CD4-positive, alpha-beta memory T cell (primary cell): ENCODE results near the gene JAKMIP2. TPM values are rescaled to one million over a fixed set of nuclear protein-coding genes. Genes with fewer than 3 reads are reported as not detected.
"Not testable (repeated sequence)": the region's sequence is repeated elsewhere in the genome, so short reads cannot be mapped to it uniquely, and the experiment has no call there.

ENCODE experiments used
- CTCF ChIA-PET: fragments of 350-600 bp; sonication (Branson Sonifier 250); formaldehyde crosslinking; loops from one replicate; lab custom pipeline; 2021; ENCODE audit warnings: inconsistent platforms; ENCODE audit not compliant: partially characterized antibody; lab: Charles Lee
- POLR2A ChIA-PET: fragments of 350-600 bp; sonication (Branson Sonifier 250); formaldehyde crosslinking; loops from one replicate; lab custom pipeline; 2021; ENCODE audit not compliant: partially characterized antibody; lab: Charles Lee
- DNase-seq, 5 donors: peaks; one replicate each; pipeline versions ENCODE4 v3.0.0 to v3.0.0-alpha.2; 2020 to 2022; ENCODE audit warnings: mixed read lengths in 1 of 5
- H3K27ac ChIP-seq: one replicate; pipeline ENCODE4 v1.7.0; 2013; ENCODE audit warnings: low read depth, low read length
- H3K27me3 ChIP-seq: 2 replicates; pipeline ENCODE4 v1.7.0; 2013; ENCODE audit warnings: mild to moderate bottlenecking, low read length, moderate library complexity; ENCODE audit not compliant: insufficient read depth
- H3K36me3 ChIP-seq: 2 replicates; pipeline ENCODE4 v1.7.0; 2013; ENCODE audit warnings: mild to moderate bottlenecking, low read length, moderate library complexity; ENCODE audit not compliant: insufficient read depth
- H3K4me1 ChIP-seq: 2 replicates; pipeline ENCODE4 v1.7.0; 2013; ENCODE audit warnings: mild to moderate bottlenecking, low read length, moderate library complexity; ENCODE audit not compliant: insufficient read depth
- H3K4me3 ChIP-seq, 2 donors: one replicate each; pipeline ENCODE4 v1.7.0; 2013; ENCODE audit warnings: low read length in 2 of 2, mild to moderate bottlenecking in 1 of 2
- H3K9me3 ChIP-seq, 2 donors: one replicate each; pipeline ENCODE4 v1.7.0; 2013; ENCODE audit warnings: low read length in 2 of 2, control low read depth in 1 of 2; ENCODE audit not compliant: control insufficient read depth in 1 of 2
- H3K27ac Mint-ChIP-seq, 7 donors: one replicate each; pipeline ENCODE4 v1.8.0; 2020 to 2021; ENCODE audit warnings: mixed read lengths in 7 of 7, mild to moderate bottlenecking in 6 of 7, inconsistent platforms in 3 of 7, moderate library complexity in 3 of 7
- H3K27me3 Mint-ChIP-seq, 2 donors: one replicate each; pipeline ENCODE4 v1.8.0; 2020 to 2021; ENCODE audit warnings: mixed read lengths in 2 of 2
- H3K36me3 Mint-ChIP-seq, 2 donors: one replicate each; pipeline ENCODE4 v1.8.0; 2020 to 2021; ENCODE audit warnings: mixed read lengths in 2 of 2, inconsistent platforms in 1 of 2, mild to moderate bottlenecking in 1 of 2
- H3K4me1 Mint-ChIP-seq, 4 donors: one replicate each; pipeline ENCODE4 v1.8.0; 2020 to 2021; ENCODE audit warnings: mixed read lengths in 4 of 4, mild to moderate bottlenecking in 1 of 4
- H3K4me3 Mint-ChIP-seq, 8 donors: one replicate each; pipeline ENCODE4 v1.8.0; 2020 to 2021; ENCODE audit warnings: mixed read lengths in 8 of 8, mild to moderate bottlenecking in 7 of 8, moderate library complexity in 6 of 8, inconsistent platforms in 3 of 8
- H3K9me3 Mint-ChIP-seq, 8 donors: one replicate each; pipeline ENCODE4 v1.8.0; 2020 to 2021; ENCODE audit warnings: mixed read lengths in 8 of 8, mild to moderate bottlenecking in 5 of 8, inconsistent platforms in 3 of 8, moderate library complexity in 1 of 8
- intact Hi-C: fragments of 100-400 bp; cut with micrococcal nuclease; formaldehyde crosslinking; loops from one replicate; pipeline ENCODE4 v1.15.1; 2023
- polyA plus RNA-seq, 2 donors: library from polyadenylated mRNA; unstranded; fragments of 300-500 nt; fragmentation: Illumina TruSeq; gene quantifications; one replicate each; pipeline ENCODE4 v1.2.3, GENCODE V29; 2021
- total RNA-seq, 2 experiments: library from RNA; stranded (reverse); gene quantifications; one replicate each; pipeline ENCODE4 v1.2.3, GENCODE V29; 2021

JAKMIP2 gene
- total and polyA plus RNA-seq, 4 experiments from 2014 or later, result 0.32 to 1.7 (median 1.0) TPM

DNA sequence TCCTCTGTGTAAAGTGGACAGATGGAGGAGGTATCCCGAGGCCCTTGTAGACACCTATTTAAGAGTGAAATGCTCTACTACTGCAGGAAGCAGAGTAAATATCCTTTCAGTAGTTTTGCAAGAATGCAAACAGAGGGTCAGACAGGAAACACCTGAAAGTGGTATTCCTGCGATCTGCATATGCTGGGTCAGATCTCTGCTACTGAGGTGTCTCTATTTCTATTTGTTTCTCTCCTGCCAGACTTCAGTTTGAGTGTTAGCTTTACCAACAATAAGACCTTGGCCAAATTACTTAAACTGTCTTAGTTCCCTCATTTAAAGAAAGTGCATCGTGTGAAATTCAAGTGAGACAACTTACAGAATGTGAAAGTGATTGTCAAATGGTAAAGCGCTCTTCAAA, 47.6 kb downstream of the JAKMIP2 start:
- H3K9me3 Mint-ChIP-seq, result peaks cover 0 to 6% (median 1%) of the 10 kb centered on the region in 8 donors
- Histone ChIP-seq H3K9me3 (no peaks in the 10 kb centered on the region), H3K4me1 (no peaks in the 10 kb centered on the region), H3K27ac (no peak overlapping the region), H3K4me3 (no peak overlapping the region), H3K36me3 (no peaks in the 10 kb centered on the region), H3K27me3 (no peaks in the 10 kb centered on the region)
- H3K4me1 Mint-ChIP-seq, result peaks cover 0 to 2% (median 0%) of the 10 kb centered on the region in 4 donors
- no peak overlapping the region for H3K27ac Mint-ChIP-seq
- DNase-seq, result no peak
- H3K36me3 Mint-ChIP-seq, result peaks cover 0 to 4% of the 10 kb centered on the region in 2 donors
- H3K27me3 Mint-ChIP-seq, result no peaks in the 10 kb centered on the region
- intact Hi-C loops, result no loop called here
- ChIA-PET POLR2A (no interaction called here), CTCF (no interaction called here)
- H3K4me3 Mint-ChIP-seq, result no peak overlapping the region

DNA sequence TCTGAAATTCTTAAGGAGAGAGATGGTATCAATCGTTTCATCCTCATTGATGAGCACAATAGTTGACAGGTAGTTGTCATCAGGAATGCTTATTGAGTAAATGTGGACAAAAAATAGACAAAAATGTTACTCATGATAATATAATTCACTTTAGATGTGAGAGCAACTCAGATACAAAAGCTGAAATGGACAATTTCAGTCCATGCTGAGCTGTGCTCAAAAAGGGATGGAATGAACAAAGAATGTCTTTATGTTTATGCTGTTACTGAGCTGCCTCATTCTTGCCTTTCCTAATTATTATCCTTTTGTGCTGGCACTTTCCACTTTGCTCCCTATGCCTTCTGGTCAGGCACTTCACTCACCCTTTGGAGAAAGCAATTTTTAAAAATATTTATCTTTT, 49.5 kb downstream of the JAKMIP2 start:
- H3K27me3 Mint-ChIP-seq, result no peaks in the 10 kb centered on the region
- ChIA-PET POLR2A (no interaction called here), CTCF (no interaction called here)
- Histone ChIP-seq H3K9me3 (no peaks in the 10 kb centered on the region), H3K36me3 (no peaks in the 10 kb centered on the region), H3K4me3 (no peak overlapping the region), H3K27ac (no peak overlapping the region), H3K4me1 (no peaks in the 10 kb centered on the region), H3K27me3 (no peaks in the 10 kb centered on the region)
- peaks cover 0 to 5% (median under 1%) of the 10 kb centered on the region in 8 donors for H3K9me3 Mint-ChIP-seq
- H3K4me1 Mint-ChIP-seq, result peaks cover 0 to 1% (median under 1%) of the 10 kb centered on the region in 4 donors
- no peak for DNase-seq
- H3K27ac Mint-ChIP-seq, result no peak overlapping the region
- H3K36me3 Mint-ChIP-seq, result peaks cover 0 to 4% of the 10 kb centered on the region in 2 donors
- no peak overlapping the region for H3K4me3 Mint-ChIP-seq
- intact Hi-C loops, result no loop called here

- Mint-ChIP-seq H3K4me3 (no peak overlapping the region), H3K27ac (no peak overlapping the region), H3K36me3 (peaks cover 0 to 4% of the 10 kb centered on the region in 2 donors), H3K4me1 (peaks cover 0 to 1% (median 0%) of the 10 kb centered on the region in 4 donors), H3K27me3 (no peaks in the 10 kb centered on the region), H3K9me3 (peaks cover 0 to 5% (median 0%) of the 10 kb centered on the region in 8 donors)
- Histone ChIP-seq H3K27ac (no peak overlapping the region), H3K27me3 (no peaks in the 10 kb centered on the region), H3K36me3 (no peaks in the 10 kb centered on the region), H3K4me3 (no peak overlapping the region), H3K4me1 (no peaks in the 10 kb centered on the region), H3K9me3 (no peaks in the 10 kb centered on the region)
- ChIA-PET CTCF (no interaction called here), POLR2A (no interaction called here)
- intact Hi-C loops, result no loop called here
- no peak for DNase-seq
Observed at GRCh38 chr5:147732291-147732883, 50.1 kb downstream of the JAKMIP2 start.

DNA sequence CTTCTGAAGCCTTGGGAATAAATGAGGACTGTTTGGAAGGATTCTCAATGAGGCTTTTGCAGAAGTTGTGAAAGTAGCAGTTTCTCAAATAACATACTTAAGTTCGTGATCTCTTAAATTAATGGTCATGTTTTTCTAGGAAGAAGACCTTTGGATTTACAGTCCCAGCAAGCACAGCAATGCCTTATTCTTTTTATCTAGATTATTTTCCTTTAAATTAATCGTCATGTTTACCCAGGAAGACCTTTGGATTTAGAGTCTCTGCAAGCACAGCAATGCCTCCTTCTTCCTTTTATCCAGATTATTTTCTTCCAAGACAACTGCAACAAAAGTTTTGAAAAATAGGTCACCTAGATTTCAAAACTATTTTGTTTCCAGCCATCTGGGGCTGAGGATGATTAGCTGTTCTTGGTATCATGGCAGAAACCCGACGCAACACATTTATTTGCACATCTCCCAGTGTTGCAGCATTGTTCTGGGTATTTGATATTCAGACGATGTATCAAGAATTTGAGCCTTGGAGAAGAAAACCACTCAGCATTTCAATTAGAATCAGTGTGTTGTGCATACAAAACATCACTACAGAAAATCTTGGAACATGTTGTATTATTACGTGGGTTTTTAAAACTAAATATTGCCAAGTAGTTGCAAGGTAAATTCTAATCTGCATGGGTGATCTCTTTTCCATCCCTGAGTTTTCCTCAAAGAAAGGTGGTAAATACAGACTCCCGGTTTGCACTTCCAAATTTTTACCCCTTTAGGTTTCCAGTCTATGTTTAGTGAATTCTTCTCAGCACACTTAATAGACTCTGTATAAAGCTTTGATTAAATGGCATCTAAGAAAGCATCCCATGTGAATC, 50.9 kb downstream of the JAKMIP2 start:
- H3K36me3 ChIP-seq, result no peaks in the 10 kb centered on the region
- no peak overlapping the region for H3K4me3 ChIP-seq
- no peaks in the 10 kb centered on the region for H3K27me3 ChIP-seq
- H3K9me3 ChIP-seq, result no peaks in the 10 kb centered on the region
- H3K27ac ChIP-seq, result no peak overlapping the region
- Mint-ChIP-seq H3K27ac (no peak overlapping the region), H3K4me1 (peaks cover 0 to 1% (median 0%) of the 10 kb centered on the region in 4 donors), H3K9me3 (peaks cover 0 to 5% (median 0%) of the 10 kb centered on the region in 8 donors), H3K36me3 (peaks cover 0 to 4% of the 10 kb centered on the region in 2 donors), H3K27me3 (no peaks in the 10 kb centered on the region), H3K4me3 (no peak overlapping the region)
- CTCF ChIA-PET, result no interaction called here
- H3K4me1 ChIP-seq, result no peaks in the 10 kb centered on the region
- no peak for DNase-seq
- POLR2A ChIA-PET, result no interaction called here
- intact Hi-C loops, result no loop called here

DNA sequence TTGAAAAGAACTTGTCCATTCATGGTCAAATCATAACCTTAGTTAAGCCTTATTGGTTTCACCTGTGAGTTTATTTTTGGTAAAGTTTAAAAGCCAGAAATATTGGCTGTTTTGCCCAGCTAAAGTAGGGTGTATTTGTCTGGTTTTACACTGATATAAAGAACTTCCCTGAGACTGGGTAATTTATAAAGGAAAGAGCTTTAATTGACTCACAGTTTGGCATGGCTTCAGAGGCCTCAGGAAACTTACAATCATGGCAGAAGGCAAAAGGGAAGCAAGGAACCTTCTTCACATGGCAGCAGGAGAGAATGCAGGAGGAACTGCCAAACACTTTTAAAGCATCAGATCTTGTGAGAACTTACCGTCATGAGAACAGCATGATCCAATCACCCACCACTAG, 55.3 kb downstream of the JAKMIP2 start:
- ChIA-PET POLR2A (no interaction called here), CTCF (interaction anchor here (0.6 kb wide), 1 partner anchor 96 kb away, joined by 3 read pairs; no protein-coding TSS in a partner anchor)
- H3K4me3 ChIP-seq, result no peak overlapping the region
- H3K36me3 Mint-ChIP-seq, result no peaks in the 10 kb centered on the region
- no peaks in the 10 kb centered on the region for H3K4me1 ChIP-seq
- H3K9me3 ChIP-seq, result no peaks in the 10 kb centered on the region
- peaks cover 0 to 6% (median 2%) of the 10 kb centered on the region in 8 donors for H3K9me3 Mint-ChIP-seq
- no peaks in the 10 kb centered on the region for H3K36me3 ChIP-seq
- peaks cover 0 to 1% (median 0%) of the 10 kb centered on the region in 4 donors for H3K4me1 Mint-ChIP-seq
- intact Hi-C loops, result no loop called here
- no peak for DNase-seq
- no peak overlapping the region for H3K27ac ChIP-seq
- no peaks in the 10 kb centered on the region for H3K27me3 Mint-ChIP-seq
- no peaks in the 10 kb centered on the region for H3K27me3 ChIP-seq
- no peak overlapping the region for H3K4me3 Mint-ChIP-seq
- no peak overlapping the region for H3K27ac Mint-ChIP-seq

GRCh38 chr5:147721191-147721960, 61.2 kb downstream of the JAKMIP2 start:
- H3K36me3 ChIP-seq, H3K4me1 ChIP-seq, H3K4me1 Mint-ChIP-seq, H3K9me3 ChIP-seq, H3K27ac ChIP-seq, CTCF ChIA-PET, H3K27me3 Mint-ChIP-seq, H3K27ac Mint-ChIP-seq, POLR2A ChIA-PET, H3K9me3 Mint-ChIP-seq, H3K36me3 Mint-ChIP-seq, DNase-seq, intact Hi-C loops, H3K4me3 ChIP-seq, H3K27me3 ChIP-seq: not testable (repeated sequence)
- H3K4me3 Mint-ChIP-seq, result peak overlapping the region in 1 of 8 donors; percentile 43
